HG02884 (cell line): ENCODE results near the gene CD27.

Experiments
- ATAC-seq: cut with Tn5 transposase; IDR thresholded peaks from one replicate; pipeline ENCODE4 v1.9.1; 2021; ENCODE audit warnings: mild to moderate bottlenecking, moderate library complexity; ENCODE audit not compliant: unreplicated experiment

Gene CD27

DNA sequence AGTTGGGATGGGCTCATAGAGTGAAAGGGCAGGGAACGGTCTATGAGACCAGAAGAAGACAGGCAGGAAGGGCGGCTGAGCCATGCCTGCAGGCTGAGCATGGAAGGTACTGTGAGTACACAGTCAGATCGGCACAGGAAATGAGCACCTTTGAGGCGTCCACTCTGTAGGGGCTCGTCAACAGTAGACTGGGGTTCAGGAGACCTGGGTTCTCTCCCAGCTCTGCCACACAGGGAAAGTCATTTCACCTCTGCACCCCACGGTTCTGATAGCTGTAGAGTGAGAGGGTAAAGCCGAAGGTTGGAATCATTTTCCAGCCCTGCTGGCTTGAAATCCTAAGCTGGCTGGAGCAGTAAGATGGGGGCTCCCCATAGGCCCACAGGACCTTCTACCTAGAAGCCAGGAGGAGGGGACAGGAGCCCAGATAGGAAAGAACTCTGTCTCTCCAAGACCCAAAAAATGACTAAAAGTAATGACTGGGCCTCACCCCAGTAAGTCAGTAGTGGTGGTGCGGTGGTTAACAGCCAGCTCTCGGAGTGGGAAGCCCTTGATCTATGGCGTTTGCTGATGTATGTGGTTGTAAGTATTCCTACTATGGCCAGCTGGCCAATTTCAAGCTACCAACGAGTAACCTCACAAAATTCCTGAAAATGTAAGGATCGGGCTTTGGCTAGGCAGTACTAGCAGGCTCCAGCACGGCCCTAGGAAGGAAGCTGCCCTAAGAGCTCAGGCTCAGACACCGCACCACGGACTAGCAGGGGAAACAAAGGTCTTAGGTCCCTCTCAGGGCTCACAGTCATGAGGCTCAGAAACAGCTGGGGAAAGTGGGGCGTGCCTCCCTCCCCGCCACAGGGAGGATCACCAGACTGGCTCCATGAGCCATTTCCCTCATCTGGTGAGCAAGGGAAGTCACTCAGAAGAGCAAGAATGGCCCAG lies 10.3 kb upstream of the CD27 start:
- ATAC-seq: no peak

- ATAC-seq: no peak
Measured at GRCh38 chr12:6435961-6436715, 8.6 kb upstream of the CD27 start.

DNA sequence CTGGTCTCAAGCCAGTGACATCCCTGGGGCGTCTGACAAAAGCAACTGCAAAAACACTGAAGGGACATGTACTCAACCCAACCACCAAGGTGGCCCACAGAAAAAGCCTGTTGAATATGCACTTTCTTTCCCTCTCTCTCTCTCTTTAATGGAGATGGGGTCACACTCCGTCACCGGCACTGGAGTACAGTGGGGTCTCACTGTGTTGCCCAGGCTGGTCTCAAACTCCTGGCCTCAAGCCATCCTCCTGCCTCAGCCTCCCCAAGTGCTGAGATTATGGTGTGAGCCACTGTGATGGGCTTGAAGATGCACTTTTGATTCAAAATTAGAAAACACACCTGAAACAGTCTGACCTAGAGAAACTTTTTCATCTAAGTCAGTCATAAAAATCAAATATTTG lies 7.2 kb upstream of the CD27 start:
- no peak for ATAC-seq

- no peak for ATAC-seq
Measured at GRCh38 chr12:6438345-6438744, 6.4 kb upstream of the CD27 start.

- no peak for ATAC-seq
Measured at GRCh38 chr12:6440391-6440790, 4.4 kb upstream of the CD27 start.

DNA sequence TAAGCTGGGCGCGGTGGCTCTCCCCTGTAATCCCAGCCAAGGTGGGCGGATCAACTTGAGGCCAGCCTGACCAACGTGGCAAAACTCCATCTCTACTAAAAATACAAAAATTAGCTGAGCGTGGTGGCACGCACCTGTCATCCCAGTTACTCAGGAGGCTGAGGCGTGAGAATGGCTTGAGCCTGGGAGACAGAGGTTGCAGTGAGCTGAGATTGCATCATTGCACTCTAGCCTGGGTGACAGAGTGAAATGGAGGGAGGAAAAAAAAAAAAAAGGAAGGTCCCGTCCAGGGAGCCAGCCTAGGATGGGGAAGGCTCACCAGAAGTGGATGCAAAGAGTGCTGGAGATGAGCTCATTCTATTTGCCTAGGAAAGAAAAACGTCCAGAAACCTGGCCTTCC lies 1.9 kb upstream of the CD27 start:
- no peak for ATAC-seq

DNA sequence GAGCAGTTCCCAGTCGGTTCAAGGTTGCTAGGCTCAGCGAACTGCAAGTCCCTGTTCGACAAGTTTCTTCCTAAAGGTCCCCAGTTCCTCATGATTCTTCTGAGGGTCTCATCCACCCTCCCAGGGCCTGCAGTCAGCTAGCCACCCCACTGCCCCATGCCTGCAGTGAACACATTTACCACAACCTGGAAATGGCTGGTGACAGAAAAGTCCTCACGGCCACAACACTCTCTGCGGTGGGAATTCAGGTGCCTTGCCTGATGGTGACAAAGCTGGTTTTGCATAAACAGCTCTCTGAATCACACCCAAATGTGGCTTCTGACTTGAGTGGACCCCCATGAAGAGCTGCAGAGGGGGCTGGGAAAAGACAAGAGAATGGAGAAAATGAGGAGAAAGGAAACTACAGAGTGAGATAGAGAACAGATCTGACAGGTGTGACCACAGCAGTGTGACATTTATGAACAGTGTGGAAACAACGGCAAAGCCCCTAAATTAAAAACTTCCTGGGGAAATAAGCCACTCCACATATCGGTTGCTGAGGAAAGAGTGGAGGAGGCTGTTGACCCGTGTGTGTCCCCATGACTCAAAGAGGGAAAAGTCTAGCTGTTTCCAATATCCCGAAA lies 1.3 kb upstream of the CD27 start:
- no peak for ATAC-seq

GRCh38 chr12:6444031-6444430 lies 724 bp upstream of the CD27 start:
- ATAC-seq: no peak

- no peak for ATAC-seq
Measured at GRCh38 chr12:6450091-6450868, 5.5 kb downstream of the CD27 start.

DNA sequence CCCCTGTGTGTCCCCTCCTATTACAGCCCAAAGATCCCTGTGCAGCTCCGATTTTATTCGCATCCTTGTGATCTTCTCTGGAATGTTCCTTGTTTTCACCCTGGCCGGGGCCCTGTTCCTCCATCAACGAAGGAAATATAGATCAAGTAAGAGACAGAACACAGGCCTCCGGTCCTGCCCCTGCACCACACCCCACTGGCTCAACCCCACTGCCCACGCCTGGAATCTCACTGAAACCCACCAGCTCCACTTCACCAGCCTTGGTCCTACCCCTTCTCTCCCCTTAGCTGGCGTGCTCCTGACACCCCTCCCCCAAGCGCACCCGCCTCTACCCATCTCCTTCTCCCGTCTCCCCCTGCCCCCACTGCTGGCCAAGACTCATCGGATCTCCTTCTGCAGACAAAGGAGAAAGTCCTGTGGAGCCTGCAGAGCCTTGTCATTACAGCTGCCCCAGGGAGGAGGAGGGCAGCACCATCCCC lies 6.2 kb downstream of the CD27 start:
- ATAC-seq: no peak

GRCh38 chr12:6451348-6452244 lies 6.8 kb downstream of the CD27 start, which contains the start of gene TAPBPL:
Gene TAPBPL, plus strand, starts transcription at chr12:6452042. Its CDS starts 207 bp downstream, at chr12:6452249.
- no peak for ATAC-seq

DNA sequence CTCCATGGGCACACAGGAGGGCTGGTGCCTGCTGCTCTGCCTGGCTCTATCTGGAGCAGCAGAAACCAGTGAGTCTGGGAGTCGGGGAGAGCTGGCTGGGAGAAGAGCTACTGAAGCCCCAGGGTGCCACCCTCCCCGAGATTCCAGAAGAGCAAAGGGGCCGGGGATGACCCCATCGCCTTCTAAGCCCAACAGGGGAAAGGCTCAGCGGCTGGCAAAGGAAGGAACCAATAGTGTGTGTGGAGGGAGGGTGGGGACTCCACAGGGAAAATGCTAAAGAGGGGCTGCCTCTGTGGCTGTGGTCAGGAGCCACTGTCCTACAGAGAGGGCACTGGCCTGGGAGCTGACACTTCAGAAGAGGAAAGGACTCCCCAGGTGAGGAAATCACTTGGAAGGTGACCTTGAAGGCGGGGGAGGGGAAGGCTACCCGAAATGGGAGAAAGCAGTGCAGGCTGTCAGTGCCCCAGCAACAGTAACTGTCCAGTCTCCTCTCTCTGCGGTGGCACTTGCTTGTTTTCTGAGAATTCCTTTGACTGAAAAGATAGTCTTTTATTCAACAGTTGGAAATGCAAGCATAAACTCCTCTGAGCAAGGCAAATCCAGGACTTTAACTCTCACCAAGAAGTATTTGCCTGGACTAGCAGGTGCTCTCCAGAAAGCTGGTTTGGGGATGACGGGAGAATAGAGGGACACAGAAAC lies 7.6 kb downstream of the CD27 start:
- ATAC-seq: no peak

DNA sequence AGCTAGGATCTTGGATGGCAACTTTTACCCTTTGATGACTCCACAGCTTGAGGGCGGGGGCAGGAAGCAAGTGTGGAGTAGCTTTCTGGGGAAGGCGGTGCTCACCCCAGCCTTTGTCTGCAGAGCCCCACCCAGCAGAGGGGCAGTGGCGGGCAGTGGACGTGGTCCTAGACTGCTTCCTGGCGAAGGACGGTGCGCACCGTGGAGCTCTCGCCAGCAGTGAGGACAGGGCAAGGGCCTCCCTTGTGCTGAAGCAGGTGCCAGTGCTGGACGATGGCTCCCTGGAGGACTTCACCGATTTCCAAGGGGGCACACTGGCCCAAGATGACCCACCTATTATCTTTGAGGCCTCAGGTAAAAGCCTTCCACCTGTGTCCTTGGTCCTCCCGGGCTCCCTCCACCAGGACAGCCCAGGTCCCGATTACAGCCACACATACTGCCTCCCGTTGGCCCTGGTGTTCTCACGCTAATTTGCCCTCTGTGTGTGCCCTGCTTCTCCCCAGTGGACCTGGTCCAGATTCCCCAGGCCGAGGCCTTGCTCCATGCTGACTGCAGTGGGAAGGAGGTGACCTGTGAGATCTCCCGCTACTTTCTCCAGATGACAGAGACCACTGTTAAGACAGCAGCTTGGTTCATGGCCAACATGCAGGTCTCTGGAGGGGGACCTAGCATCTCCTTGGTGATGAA lies 8.3 kb downstream of the CD27 start:
- no peak for ATAC-seq

- no peak for ATAC-seq
Measured at GRCh38 chr12:6457220-6457945, 12.6 kb downstream of the CD27 start.

DNA sequence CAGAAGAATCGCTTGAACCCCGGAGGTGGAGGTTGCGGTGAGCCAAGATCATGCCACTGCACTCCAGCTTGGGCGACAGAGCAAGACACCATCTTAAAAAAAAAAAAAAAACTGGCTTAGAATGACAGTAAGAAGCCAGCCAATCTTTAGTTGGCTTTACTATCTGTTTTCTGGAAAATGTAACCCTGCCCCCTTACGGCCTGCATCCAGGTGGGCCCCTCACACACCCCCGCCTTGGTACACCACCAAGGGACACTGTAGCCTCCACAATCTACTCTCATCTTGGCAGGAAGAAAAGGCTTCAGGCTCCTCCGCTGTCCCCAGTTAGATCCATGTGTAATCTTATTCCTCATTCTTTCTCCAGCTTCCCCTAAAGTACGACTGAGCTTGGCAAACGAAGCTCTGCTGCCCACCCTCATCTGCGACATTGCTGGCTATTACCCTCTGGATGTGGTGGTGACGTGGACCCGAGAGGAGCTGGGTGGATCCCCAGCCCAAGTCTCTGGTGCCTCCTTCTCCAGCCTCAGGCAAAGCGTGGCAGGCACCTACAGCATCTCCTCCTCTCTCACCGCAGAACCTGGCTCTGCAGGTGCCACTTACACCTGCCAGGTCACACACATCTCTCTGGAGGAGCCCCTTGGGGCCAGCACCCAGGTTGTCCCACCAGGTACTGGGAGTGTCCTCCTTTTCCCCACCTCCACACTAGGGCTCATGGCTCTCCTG lies 13.7 kb downstream of the CD27 start:
- no peak for ATAC-seq

- ATAC-seq: no peak
Measured at GRCh38 chr12:6459004-6459337, 14.2 kb downstream of the CD27 start.

DNA sequence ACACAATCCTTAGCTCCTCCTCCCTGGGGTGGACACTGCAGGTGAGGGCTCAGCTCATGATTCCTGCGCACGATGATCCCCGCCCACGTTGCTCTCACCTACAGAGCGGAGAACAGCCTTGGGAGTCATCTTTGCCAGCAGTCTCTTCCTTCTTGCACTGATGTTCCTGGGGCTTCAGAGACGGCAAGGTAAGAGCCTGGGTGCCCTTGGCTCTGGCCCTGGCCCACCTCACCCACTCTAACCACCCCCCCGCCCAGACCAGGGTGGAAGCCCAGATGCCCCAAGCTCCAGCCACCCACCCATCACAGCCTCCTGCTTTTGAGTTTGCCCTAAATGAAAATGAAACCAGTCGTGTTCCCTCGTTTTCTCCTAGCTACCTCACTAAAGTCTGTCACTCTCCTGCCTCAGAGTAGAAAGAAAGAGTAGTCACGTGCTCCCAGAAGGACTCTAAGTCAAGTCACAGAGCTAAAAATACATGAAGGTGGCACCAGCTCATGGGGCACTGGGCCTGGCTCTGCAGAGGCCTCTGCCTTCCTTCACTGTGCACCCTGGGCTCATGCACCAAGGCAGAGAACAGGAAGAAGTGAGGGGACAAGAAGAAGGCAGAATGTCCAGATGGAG lies 16.1 kb downstream of the CD27 start:
- no peak for ATAC-seq
